Stimulated activated CD8-positive, alpha-beta memory T cell treated with anti-CD3 and anti-CD28 coated beads, Interleukin-4, amount 100 ng/mL, for 4 hours (primary cell): ENCODE results near the gene MYO15A.

Source experiments
- DNase-seq, 2 donors: peaks; one replicate each; pipeline ENCODE4 v3.0.0-alpha.2; 2020; ENCODE audit warnings: low read depth in 2 of 2, low spot score in 1 of 2

The MYO15A gene

GRCh38 chr17:18129041-18129502, 20.5 kb downstream of the MYO15A start:
- no peak for DNase-seq

GRCh38 chr17:18132711-18133110, 24.2 kb downstream of the MYO15A start:
- DNase-seq: no peak

DNA sequence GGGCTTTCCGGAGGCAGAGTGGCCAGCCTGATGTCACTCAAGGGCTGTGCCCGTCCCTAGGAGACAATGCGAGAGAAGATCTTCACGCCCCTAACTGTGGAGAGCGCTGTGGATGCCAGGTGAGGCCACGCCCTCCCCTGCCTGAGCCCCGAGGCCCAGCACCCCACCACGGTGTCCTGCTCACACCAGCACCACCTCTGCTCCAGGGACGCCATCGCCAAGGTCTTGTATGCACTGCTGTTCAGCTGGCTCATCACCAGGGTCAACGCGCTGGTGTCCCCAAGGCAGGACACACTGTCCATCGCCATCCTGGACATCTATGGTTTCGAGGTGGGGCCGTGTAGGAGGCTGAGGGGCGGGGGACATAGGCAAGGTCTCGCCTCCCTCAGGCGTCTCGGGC, 27.8 kb downstream of the MYO15A start:
- DNase-seq: no peak

DNA sequence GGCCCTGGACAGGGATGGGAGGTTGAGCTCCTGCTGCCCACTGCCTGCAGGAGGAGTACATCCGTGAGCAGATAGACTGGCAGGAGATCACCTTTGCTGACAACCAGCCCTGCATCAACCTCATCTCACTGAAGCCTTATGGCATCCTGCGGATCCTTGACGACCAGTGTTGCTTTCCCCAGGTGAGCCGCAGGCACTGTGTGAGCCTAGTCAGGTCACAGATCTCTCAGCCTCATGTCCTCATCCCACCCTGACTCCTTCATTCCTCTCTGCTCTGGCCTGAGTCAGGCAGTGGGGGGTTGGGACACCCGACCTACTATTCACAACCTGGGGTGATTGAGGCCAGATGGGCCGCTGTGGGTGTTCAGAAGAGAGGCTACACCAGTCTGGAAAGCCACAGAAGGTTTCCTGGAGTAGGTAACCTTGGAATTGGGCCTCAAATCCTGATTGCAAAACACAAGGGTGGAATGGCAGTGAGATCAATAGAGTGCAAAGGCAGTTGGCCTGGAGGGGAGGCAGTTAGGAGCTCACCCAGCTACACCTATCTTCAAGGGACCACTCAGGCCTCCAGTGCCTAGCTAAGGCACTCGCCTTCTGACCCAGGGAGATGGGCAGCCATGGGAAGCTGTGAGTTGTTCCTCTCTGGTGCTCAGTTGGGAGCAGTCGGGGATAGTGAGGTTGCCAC, 29.7 kb downstream of the MYO15A start:
- no peak for DNase-seq

DNA sequence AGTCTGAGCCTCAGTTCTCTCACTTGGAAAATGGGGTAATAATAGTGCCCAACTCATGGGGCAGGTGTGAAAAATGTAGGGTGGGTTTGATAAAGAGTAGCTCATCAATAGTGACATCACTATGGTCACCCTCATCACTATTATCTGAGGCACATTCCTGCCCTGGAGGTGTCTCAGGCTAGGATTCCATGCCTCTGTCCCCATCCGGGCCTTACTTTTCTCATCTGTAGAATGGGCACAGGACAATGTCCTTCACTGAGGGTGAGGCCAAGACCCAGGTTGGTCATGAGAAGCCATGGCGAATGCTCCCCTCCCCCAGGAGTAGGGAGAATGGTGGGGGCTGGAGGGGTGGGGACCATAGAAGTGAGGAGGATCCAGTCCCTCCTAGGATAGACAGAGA, 30.5 kb downstream of the MYO15A start:
- DNase-seq: no peak

DNA sequence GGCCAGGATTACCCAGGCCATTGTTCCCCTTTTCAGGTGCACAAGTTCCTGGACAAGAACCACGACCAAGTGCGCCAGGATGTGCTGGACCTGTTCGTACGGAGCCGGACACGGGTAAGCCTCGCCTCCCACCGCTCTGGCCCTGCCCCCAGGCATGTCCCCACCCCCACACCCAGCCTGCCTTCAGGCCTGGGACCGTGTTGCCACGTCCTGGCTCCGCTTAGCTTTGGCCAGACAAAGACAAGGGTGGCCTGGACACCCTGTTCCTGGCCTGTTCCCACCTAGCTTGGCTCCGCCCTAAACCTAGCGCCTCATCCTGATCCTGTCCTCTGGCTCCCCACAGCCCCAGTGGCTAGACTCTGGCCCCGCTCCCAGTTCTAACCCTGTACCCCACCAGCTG, 30.9 kb downstream of the MYO15A start:
- no peak for DNase-seq

DNA sequence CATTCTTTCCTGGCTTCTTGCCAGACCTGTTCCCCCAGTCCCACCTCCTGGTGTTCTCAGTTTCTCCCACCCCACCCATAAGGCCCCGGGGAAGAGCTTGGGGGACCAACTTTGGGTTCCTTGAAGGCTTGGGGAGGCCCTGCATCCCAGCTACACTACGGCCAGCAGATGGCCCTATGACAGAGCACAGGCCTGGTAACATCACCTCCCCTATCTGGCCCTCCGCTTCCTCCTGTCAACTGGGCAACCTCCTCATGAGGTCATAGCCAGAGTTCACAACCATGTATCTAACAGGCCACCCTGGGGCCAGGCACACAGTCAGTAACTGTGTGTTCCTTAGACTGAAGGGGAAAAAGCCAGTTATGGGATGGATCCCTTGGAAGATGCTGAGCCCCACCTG, 31.4 kb downstream of the MYO15A start:
- no peak for DNase-seq

GRCh38 chr17:18140648-18141047, 32.1 kb downstream of the MYO15A start:
- DNase-seq: no peak

DNA sequence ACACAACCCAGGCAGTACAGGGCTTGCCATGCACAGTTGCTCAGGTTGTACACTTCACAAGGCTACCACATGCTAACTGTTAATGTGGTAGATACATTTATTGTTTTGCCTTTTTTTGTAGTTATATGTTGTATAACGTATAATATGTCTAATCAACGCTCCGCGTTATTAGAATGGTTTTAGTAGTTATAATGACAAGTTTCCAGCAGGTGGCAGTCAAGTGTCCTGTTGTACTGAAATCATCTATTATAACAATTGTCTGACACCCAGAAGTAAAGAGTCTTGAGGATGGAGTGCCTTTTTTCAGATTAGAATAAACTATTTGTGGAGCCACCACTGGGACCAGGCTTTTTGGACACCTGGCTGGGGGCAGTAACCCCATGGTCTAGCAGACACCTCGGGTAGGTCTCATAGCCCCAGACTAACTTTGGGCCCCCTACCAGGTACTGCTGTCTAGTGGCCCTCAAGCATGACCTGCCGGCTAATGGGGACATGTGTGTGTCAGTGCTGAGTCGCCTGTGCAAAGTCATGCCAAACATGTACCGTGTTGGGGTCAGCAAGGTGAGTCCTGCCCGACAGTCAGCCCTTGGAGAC, 32.8 kb downstream of the MYO15A start:
- no peak for DNase-seq

DNA sequence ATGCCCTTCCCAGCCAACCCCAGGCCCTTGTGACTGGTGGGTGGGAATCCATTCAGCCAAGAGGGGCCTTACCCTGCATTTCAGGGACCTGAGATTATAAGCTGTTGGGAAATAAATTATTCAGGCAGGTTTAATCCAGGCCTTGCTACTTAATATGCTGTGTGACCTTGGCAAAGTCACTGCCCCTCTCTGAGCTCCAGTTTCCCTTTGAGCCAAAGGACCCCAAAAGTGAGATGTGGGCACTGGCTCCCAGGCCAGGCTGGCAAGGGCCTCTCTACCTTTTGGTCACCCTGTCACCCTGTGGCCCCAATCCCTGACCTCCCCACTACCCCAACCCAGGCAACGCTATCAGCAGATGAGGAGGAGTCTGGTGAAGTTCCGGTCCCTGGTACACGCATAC, 33.9 kb downstream of the MYO15A start:
- no peak for DNase-seq

GRCh38 chr17:18143044-18143936, 34.7 kb downstream of the MYO15A start:
- DNase-seq: no peak

- DNase-seq: no peak
Observed at GRCh38 chr17:18144261-18144660, 35.7 kb downstream of the MYO15A start.

- no peak for DNase-seq
Observed at GRCh38 chr17:18144855-18145254, 36.3 kb downstream of the MYO15A start.

DNA sequence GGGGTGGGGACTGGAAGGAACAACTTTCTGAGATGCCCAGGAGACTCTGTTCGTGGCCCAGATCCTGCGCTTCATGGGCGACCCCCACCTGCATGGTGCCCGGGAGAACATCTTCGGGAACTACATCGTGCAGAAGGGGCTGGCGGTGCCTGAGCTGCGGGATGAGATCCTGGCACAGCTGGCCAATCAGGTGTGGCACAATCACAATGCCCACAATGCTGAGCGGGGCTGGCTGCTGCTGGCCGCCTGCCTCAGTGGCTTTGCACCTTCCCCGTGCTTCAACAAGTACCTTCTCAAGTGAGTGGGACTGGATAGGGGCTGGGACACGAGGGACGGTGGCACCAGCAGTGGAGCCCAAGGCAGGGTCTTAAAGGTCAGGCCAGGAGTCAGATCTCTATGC, 37.3 kb downstream of the MYO15A start:
- no peak for DNase-seq

GRCh38 chr17:18146259-18146658, 37.7 kb downstream of the MYO15A start:
- DNase-seq: no peak

GRCh38 chr17:18146980-18147379, 38.4 kb downstream of the MYO15A start:
- DNase-seq: no peak

DNA sequence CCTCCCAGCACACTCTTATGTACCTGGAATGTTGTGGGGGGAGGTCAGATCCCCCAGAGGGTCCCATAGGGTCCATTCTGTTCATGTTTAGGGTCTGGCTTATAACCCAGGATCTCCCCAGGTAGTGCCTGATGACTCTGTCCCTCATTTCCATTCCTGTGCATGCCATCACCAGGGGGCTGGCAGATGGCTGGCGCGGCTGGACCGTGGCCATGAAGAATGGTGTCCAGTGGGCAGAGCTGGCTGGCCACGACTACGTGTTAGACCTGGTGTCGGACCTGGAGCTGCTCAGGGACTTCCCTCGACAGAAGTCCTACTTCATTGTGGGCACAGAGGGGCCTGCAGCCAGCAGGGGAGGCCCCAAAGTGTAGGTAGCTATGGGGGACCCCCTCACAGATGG, 40.0 kb downstream of the MYO15A start:
- no peak for DNase-seq

- no peak for DNase-seq
Observed at GRCh38 chr17:18151290-18151689, 42.7 kb downstream of the MYO15A start.

DNA sequence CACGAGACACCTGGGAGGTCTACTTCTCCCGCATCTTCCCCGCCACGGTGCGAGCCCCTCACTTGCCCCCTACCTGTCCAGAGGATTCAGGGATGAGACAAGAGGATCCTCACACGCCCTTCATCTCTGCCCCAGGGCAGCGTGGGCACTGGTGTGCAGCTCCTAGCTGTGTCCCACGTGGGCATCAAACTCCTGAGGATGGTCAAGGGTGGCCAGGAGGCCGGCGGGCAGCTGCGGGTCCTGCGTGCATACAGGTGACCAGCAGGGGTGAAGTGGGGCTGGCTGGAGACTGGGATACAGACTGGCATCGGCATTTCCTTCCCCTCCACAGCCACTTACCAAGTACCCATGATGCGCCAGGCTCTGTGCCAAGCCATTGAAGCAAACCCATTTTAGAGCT, 46.6 kb downstream of the MYO15A start:
- DNase-seq: no peak

DNA sequence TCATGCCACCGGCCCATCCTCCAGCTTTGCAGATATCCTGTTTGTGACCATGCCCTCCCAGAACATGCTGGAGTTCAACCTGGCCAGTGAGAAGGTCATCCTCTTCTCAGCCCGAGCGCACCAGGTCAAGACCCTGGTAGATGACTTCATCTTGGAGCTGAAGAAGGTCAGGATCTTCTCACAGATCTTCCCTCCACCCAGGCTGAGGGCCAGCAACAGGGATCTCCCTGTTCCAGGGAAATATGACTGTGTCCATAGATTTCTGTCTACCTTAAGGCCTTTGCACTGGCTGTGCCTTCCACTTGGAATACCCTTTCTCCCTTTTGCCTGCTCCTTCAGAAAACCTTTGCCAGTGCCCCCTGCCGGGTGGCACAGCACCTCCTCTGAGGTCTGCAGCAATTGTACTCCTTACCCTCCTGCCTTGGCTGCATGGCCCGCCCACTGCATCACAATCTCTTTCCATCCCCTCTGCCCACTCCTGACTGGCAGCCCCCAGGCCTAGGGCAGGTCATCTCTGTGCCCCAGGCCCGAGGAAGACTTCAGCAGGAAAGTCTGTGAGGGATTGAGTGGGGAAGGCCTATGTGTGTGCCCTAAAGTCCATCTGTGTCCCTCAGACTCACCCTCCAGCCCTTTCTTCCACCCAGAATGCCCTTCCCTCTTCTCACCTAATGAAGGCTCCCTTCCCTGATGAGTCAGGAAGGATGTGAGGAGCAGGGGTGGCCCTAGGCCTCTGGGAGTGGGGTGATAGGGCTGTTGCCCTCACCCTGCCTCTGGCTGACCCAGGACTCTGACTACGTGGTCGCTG, 47.8 kb downstream of the MYO15A start:
- DNase-seq: no peak

- DNase-seq: no peak
Observed at GRCh38 chr17:18156976-18157280, 48.4 kb downstream of the MYO15A start.
